Measurements from ENCODE around the gene IDS.
"Not testable (repeated sequence)": the region's sequence is repeated elsewhere in the genome, so short reads cannot be mapped to it uniquely, and the experiment has no call there.

The IDS gene

GRCh38 chrX:149504915-149505651 lies at the start of gene IDS:
TSS of gene IDS (minus strand) at chrX:149505306. CDS start at chrX:149505137, 169 bp downstream.
- FAIRE-seq: no peak

- FAIRE-seq: not testable (repeated sequence)
Measured at GRCh38 chrX:149551939-149552248, 46.8 kb upstream of the IDS start.

GRCh38 chrX:149551245-149551938 lies 46.3 kb upstream of the IDS start:
- FAIRE-seq: not testable (repeated sequence)

GRCh38 chrX:149550454-149550853 lies 45.3 kb upstream of the IDS start:
- not testable (repeated sequence) for FAIRE-seq

- FAIRE-seq: not testable (repeated sequence)
Measured at GRCh38 chrX:149549701-149550100, 44.6 kb upstream of the IDS start, which contains the start of gene HSFX3. TSS of gene HSFX3 (minus strand) at chrX:149549924. CDS start at chrX:149549852, 72 bp downstream.

GRCh38 chrX:149547782-149548181 lies 42.7 kb upstream of the IDS start:
- FAIRE-seq: not testable (repeated sequence)

- FAIRE-seq: not testable (repeated sequence)
Measured at GRCh38 chrX:149546962-149547361, 41.9 kb upstream of the IDS start.

GRCh38 chrX:149545545-149546543 lies 40.7 kb upstream of the IDS start:
- not testable (repeated sequence) for FAIRE-seq

GRCh38 chrX:149541521-149542047 lies 36.5 kb upstream of the IDS start:
- FAIRE-seq: no peak

GRCh38 chrX:149540621-149541520 lies 35.8 kb upstream of the IDS start, which contains the start of gene EOLA1:
TSS of gene EOLA1 (plus strand) at chrX:149541012. CDS start at chrX:149545631, 4,619 bp downstream.
- no peak for FAIRE-seq

GRCh38 chrX:149540131-149540620 lies 35.1 kb upstream of the IDS start:
- no peak for FAIRE-seq

GRCh38 chrX:149539283-149540130 lies 34.4 kb upstream of the IDS start:
- FAIRE-seq: no peak

GRCh38 chrX:149537474-149537873 lies 32.4 kb upstream of the IDS start:
- not testable (repeated sequence) for FAIRE-seq

- not testable (repeated sequence) for FAIRE-seq
Measured at GRCh38 chrX:149534926-149535602, 30.0 kb upstream of the IDS start.

- FAIRE-seq: not testable (repeated sequence)
Measured at GRCh38 chrX:149533999-149534398, 28.9 kb upstream of the IDS start.

- not testable (repeated sequence) for FAIRE-seq
Measured at GRCh38 chrX:149532868-149533267, 27.8 kb upstream of the IDS start.

- FAIRE-seq: no peak
Measured at GRCh38 chrX:149531599-149531998, 26.5 kb upstream of the IDS start.

GRCh38 chrX:149528381-149528780 lies 23.3 kb upstream of the IDS start:
- FAIRE-seq: no peak

GRCh38 chrX:149527705-149528104 lies 22.6 kb upstream of the IDS start:
- no peak for FAIRE-seq
